DOHH2 (cell line): ENCODE data around the gene DSCAM.

ENCODE experiments used
- H3F3A ChIP-seq: fragments of 200-600 bp; sonication (generic), shearing (Covaris generic); 2 replicates; pipeline ENCODE4 v1.6.0; 2016; ENCODE audit warnings: antibody characterized with exemption, mild to moderate bottlenecking; ENCODE audit not compliant: control insufficient read depth, insufficient read depth
- H3K27ac ChIP-seq: fragments of 200-600 bp; sonication (generic); 2 replicates; pipeline ENCODE4 v1.5.1; 2014; ENCODE audit warnings: low read depth, mild to moderate bottlenecking, low read length, moderate library complexity
- H3K27me3 ChIP-seq: fragments of 200-600 bp; sonication (generic); 2 replicates; pipeline ENCODE4 v1.6.1; 2014; ENCODE audit warnings: mild to moderate bottlenecking, low read length, mixed read lengths; ENCODE audit not compliant: control insufficient read depth
- H3K36me3 ChIP-seq: fragments of 200-600 bp; sonication (generic); 2 replicates; pipeline ENCODE4 v1.6.1; 2014; ENCODE audit warnings: mild to moderate bottlenecking, low read length, moderate library complexity, mixed read lengths; ENCODE audit not compliant: control insufficient read depth
- H3K4me1 ChIP-seq: fragments of 200-600 bp; sonication (generic); 2 replicates; pipeline ENCODE4 v1.6.1; 2014; ENCODE audit warnings: mild to moderate bottlenecking, low read length, mixed read lengths; ENCODE audit not compliant: control insufficient read depth
- H3K4me2 ChIP-seq: fragments of 200-600 bp; sonication (generic); 2 replicates; pipeline ENCODE4 v1.6.0; 2014; ENCODE audit warnings: mild to moderate bottlenecking, low read length, moderate library complexity
- H3K4me3 ChIP-seq: fragments of 200-600 bp; sonication (generic); 2 replicates; pipeline ENCODE4 v1.5.1; 2014; ENCODE audit warnings: mild to moderate bottlenecking, low read length, mixed read lengths
- H3K79me2 ChIP-seq: fragments of 200-600 bp; sonication (generic); 2 replicates; pipeline ENCODE4 v1.6.1; 2014; ENCODE audit warnings: mild to moderate bottlenecking, low read length, mixed read lengths; ENCODE audit not compliant: control insufficient read depth
- H3K9me2 ChIP-seq: fragments of 200-600 bp; sonication (generic); replicated peaks from 2 replicates; pipeline ENCODE4 v1.6.1; 2014; ENCODE audit warnings: mild to moderate bottlenecking, low read length, mixed read lengths; ENCODE audit not compliant: control insufficient read depth
- H3K9me3 ChIP-seq: fragments of 200-600 bp; sonication (generic); 2 replicates; pipeline ENCODE4 v1.6.1; 2014; ENCODE audit warnings: antibody characterized with exemption, low read length, mixed read lengths; ENCODE audit not compliant: control insufficient read depth, insufficient read depth
- H4K20me1 ChIP-seq: fragments of 200-600 bp; sonication (generic); 2 replicates; pipeline ENCODE4 v1.6.0; 2014; ENCODE audit warnings: low read depth, mild to moderate bottlenecking, antibody characterized with exemption, low read length, moderate library complexity; ENCODE audit not compliant: control insufficient read depth, insufficient read depth
- CTCF ChIP-seq: fragments of 200-600 bp; sonication (generic); IDR thresholded peaks from one replicate; pipeline ENCODE4 v1.5.1; 2014; ENCODE audit warnings: antibody characterized with exemption, mild to moderate bottlenecking, low read depth, low read length; ENCODE audit not compliant: poor library complexity, severe bottlenecking
- EZH2phosphoT487 ChIP-seq: fragments of 200-600 bp; sonication (generic); IDR thresholded peaks from 2 replicates; pipeline ENCODE4 v1.6.1; 2017; ENCODE audit warnings: borderline replicate concordance, mild to moderate bottlenecking, antibody characterized with exemption, low read length, moderate library complexity, mixed read lengths

The DSCAM gene

GRCh38 chr21:40334159-40334558 lies 512.8 kb downstream of the DSCAM start:
- Histone ChIP-seq H3K36me3 (no peaks in the 10 kb centered on the region), H3K4me1 (no peaks in the 10 kb centered on the region), H3K9me2 (no peaks in the 10 kb centered on the region), H4K20me1 (no peaks in the 10 kb centered on the region), H3K4me2 (no peak overlapping the region), H3K27me3 (no peaks in the 10 kb centered on the region), H3F3A (no peaks in the 10 kb centered on the region), H3K79me2 (no peaks in the 10 kb centered on the region; the same call in 1 of the 2 replicates), H3K9me3 (peaks cover 3% of the 10 kb centered on the region; the same call in 1 of the 2 replicates), H3K27ac (no peak overlapping the region), H3K4me3 (no peak overlapping the region)
- TF ChIP-seq EZH2phosphoT487 (no peak), CTCF (no peak)

- no peak for TF ChIP-seq EZH2phosphoT487
- no peak for TF ChIP-seq CTCF
- Histone ChIP-seq H3K4me2 (no peak overlapping the region), H4K20me1 (no peaks in the 10 kb centered on the region)
These were observed 513.2 kb downstream of the DSCAM start for GRCh38 chr21:40333731-40334130.

GRCh38 chr21:40331804-40332203 lies 515.2 kb downstream of the DSCAM start:
- Histone ChIP-seq H3K9me3 (no peaks in the 10 kb centered on the region), H3K27me3 (no peaks in the 10 kb centered on the region), H3K4me2 (no peak overlapping the region), H3K4me3 (no peak overlapping the region), H3F3A (no peaks in the 10 kb centered on the region), H3K9me2 (no peaks in the 10 kb centered on the region), H3K27ac (no peak overlapping the region), H3K4me1 (no peaks in the 10 kb centered on the region), H4K20me1 (no peaks in the 10 kb centered on the region), H3K79me2 (no peaks in the 10 kb centered on the region; the same call in 1 of the 2 replicates), H3K36me3 (no peaks in the 10 kb centered on the region)
- TF ChIP-seq CTCF (no peak), EZH2phosphoT487 (no peak)

More at GRCh38 chr21:40333731-40334130, 513.2 kb downstream of the DSCAM start:
- H3K36me3 ChIP-seq, result no peaks in the 10 kb centered on the region
- no peaks in the 10 kb centered on the region; the same call in 1 of the 2 replicates for H3K9me3 ChIP-seq
- H3K9me2 ChIP-seq, result no peaks in the 10 kb centered on the region
- H3K27me3 ChIP-seq, result no peaks in the 10 kb centered on the region
- H3K27ac ChIP-seq, result no peak overlapping the region
- no peaks in the 10 kb centered on the region for H3F3A ChIP-seq
- H3K4me1 ChIP-seq, result no peaks in the 10 kb centered on the region
- no peak overlapping the region for H3K4me3 ChIP-seq
- H3K79me2 ChIP-seq, result no peaks in the 10 kb centered on the region; the same call in 1 of the 2 replicates

GRCh38 chr21:40331172-40331571 lies 515.8 kb downstream of the DSCAM start:
- Histone ChIP-seq H3K9me3 (no peaks in the 10 kb centered on the region), H3K4me2 (no peak overlapping the region), H3K4me1 (no peaks in the 10 kb centered on the region), H3K4me3 (no peak overlapping the region), H3K27me3 (no peaks in the 10 kb centered on the region), H3K9me2 (no peaks in the 10 kb centered on the region), H3K79me2 (no peaks in the 10 kb centered on the region; the same call in 1 of the 2 replicates), H3K36me3 (no peaks in the 10 kb centered on the region), H3F3A (no peaks in the 10 kb centered on the region), H3K27ac (no peak overlapping the region), H4K20me1 (no peaks in the 10 kb centered on the region)
- TF ChIP-seq CTCF, result no peak
- no peak for TF ChIP-seq EZH2phosphoT487
